Central memory CD8-positive, alpha-beta T cell (primary cell): Measurements from ENCODE around the gene MBNL2.
"Not testable (repeated sequence)": the region's sequence is repeated elsewhere in the genome, so short reads cannot be mapped to it uniquely, and the experiment has no call there.

Experiments
- ATAC-seq: fragments of 150-1000 bp; cut with Tn5 transposase; replicated peaks from 2 replicates; pipeline ENCODE4 v1.10.0; 2022; ENCODE audit warnings: mild to moderate bottlenecking, moderate FRiP score, moderate number of reproducible peaks; ENCODE audit not compliant: poor library complexity, severe bottlenecking; ENCODE audit errors: extremely low read depth
- DNase-seq, 2 donors: peaks; one replicate each; pipeline ENCODE4 v3.0.0; 2021; ENCODE audit warnings: low spot score in 2 of 2
- H3K27ac Mint-ChIP-seq: one replicate; pipeline ENCODE4 v1.8.0; 2022; ENCODE audit warnings: low read depth, mild to moderate bottlenecking, moderate library complexity, mixed read lengths
- H3K27me3 Mint-ChIP-seq: one replicate; pipeline ENCODE4 v1.8.0; 2022; ENCODE audit warnings: mixed read lengths
- H3K36me3 Mint-ChIP-seq: one replicate; pipeline ENCODE4 v1.8.0; 2022; ENCODE audit warnings: mild to moderate bottlenecking, moderate library complexity, mixed read lengths; ENCODE audit not compliant: insufficient read depth
- H3K4me1 Mint-ChIP-seq: one replicate; pipeline ENCODE4 v1.8.0; 2022; ENCODE audit warnings: mixed read lengths
- H3K4me3 Mint-ChIP-seq: one replicate; pipeline ENCODE4 v1.8.0; 2022; ENCODE audit warnings: mild to moderate bottlenecking, moderate library complexity, mixed read lengths
- H3K9me3 Mint-ChIP-seq: one replicate; pipeline ENCODE4 v1.8.0; 2022; ENCODE audit warnings: mixed read lengths

MBNL2 gene

DNA sequence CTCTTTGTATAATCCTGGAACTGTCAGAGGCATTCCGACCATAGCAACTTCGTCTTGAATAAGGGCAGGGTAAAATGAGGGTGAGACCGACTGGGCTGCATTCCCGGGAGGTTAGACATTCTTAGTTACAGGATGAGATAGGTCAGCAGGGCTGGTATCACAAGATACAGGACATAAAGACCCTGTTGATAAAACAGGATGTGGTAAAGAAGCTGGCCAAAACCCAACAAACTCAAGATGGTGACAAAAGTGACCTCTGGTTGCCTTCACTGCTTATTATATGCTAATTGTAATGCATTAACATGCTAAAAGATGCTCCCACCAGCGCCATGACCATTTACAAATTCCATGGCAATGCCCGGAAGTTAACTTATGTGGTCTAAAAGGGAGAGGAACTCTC, 27.7 kb upstream of the MBNL2 start:
- Mint-ChIP-seq H3K4me3 (no peak overlapping the region), H3K9me3 (peaks cover 6% of the 10 kb centered on the region), H3K27me3 (peaks cover 18% of the 10 kb centered on the region), H3K36me3 (no peaks in the 10 kb centered on the region), H3K4me1 (no peaks in the 10 kb centered on the region), H3K27ac (no peak overlapping the region)
- no peak for ATAC-seq
- no peak for DNase-seq

DNA sequence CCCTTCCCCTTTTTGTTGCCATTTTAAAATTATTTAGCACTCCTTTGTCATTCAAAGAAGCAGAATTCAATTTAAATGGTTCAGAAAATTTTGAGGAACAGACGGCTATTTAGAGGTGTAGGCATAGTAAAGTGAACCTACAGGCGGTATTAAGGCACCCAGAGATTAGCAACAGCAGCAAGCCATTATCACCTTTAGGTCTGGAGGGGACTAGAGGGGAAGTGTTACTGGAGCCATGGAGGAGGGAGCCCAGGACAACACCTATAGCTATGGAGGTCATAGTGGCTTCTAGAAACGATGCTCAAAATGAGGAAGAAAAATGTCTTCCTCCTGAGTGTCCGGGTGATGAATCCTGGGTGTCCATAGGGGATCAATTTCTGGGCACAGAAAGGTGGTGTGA, 25.8 kb upstream of the MBNL2 start:
- no peaks in the 10 kb centered on the region for H3K4me1 Mint-ChIP-seq
- no peak overlapping the region for H3K27ac Mint-ChIP-seq
- ATAC-seq (no peak), DNase-seq (no peak)
- H3K36me3 Mint-ChIP-seq: no peaks in the 10 kb centered on the region
- no peak overlapping the region for H3K4me3 Mint-ChIP-seq
- peaks cover 12% of the 10 kb centered on the region for H3K27me3 Mint-ChIP-seq
- peaks cover 6% of the 10 kb centered on the region for H3K9me3 Mint-ChIP-seq

DNA sequence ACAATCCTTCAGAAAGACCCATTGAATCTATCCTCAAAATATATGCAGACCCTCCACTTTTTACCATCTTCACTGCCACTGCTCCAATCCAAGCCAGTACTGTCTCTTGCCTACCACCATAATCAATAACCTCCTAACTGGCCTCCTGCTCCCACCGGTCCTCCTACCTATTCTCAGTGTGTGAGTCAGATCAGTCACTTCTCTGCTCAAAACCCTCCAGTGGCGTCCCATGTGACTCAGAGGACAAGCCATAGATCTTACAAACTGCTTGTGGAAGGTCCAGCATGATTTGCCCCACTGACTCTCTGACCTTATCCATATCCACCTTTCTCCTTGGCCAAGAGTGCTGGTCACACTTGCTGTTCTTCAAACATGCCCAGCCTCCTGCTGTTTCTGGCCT, 23.4 kb upstream of the MBNL2 start:
- ATAC-seq (no peak), DNase-seq (no peak)
- H3K36me3 Mint-ChIP-seq: no peaks in the 10 kb centered on the region
- no peaks in the 10 kb centered on the region for H3K4me1 Mint-ChIP-seq
- no peak overlapping the region for H3K27ac Mint-ChIP-seq
- peaks cover 18% of the 10 kb centered on the region for H3K27me3 Mint-ChIP-seq
- H3K9me3 Mint-ChIP-seq: peaks cover 6% of the 10 kb centered on the region
- H3K4me3 Mint-ChIP-seq: no peak overlapping the region

DNA sequence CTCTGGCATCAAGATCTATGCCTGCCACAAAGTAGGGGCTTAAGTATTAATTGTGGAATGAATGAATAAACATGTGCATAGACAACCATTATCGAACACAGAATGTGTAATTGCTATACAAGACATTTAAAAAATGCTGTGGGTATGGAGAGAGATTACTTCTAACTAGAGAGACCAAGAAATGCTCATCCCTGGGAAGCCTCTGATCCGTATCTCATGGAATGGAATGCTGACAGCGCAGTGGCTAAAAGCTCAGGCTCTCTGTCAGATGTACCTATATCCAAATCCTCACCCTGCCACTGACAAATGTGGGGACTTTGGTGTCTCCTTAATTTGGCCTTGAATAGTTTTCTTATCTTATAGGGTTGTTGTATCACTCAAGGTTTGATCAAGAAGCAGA, 22.7 kb upstream of the MBNL2 start:
- peaks cover 18% of the 10 kb centered on the region for H3K27me3 Mint-ChIP-seq

DNA sequence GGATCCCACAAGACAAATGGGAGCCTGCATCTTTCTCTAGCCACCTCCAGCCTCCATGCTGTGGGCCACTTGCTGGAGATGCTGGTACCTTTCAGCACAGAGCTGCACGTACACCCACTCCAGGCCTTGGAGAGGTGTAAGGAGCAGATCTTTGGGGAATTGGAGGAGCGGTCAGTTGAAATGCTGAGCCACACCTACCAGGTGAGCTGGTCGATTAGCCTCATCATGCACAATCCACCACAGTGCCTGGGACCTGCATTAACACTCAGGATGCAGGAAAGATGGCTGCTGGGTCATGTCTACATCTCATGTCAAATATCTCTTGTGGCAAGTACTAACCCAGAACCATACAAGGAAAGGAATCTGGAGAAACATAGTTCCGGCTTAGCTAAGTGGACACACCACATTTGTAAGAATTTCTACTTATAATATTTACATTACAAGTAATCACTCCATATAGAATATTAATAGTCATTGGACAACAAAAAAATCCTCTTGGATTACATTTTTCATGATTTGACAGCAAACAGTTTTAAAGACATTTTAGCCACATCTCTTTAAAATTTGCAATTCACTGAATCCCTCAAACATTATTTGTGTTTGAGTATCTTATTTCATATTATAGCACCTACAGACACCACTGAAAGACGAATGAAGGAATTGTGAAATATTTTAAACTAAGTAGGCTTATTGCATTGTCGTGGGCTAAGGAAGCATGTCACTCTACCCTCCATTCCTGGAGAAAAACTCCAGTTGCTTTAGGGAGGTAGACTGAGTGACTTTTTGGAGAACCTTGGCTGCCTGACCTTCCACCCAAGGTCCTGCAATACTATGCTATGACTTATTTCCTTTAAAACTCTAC, 21.8 kb upstream of the MBNL2 start:
- Mint-ChIP-seq H3K27ac (no peak overlapping the region), H3K4me3 (no peak overlapping the region), H3K9me3 (peaks cover 6% of the 10 kb centered on the region), H3K4me1 (no peaks in the 10 kb centered on the region), H3K36me3 (no peaks in the 10 kb centered on the region), H3K27me3 (peaks cover 18% of the 10 kb centered on the region)
- ATAC-seq: no peak
- DNase-seq: no peak

More for the DNA sequence above, 22.7 kb upstream of the MBNL2 start:
- ATAC-seq: no peak
- no peak overlapping the region for H3K27ac Mint-ChIP-seq
- no peak overlapping the region for H3K4me3 Mint-ChIP-seq
- H3K36me3 Mint-ChIP-seq: no peaks in the 10 kb centered on the region
- H3K4me1 Mint-ChIP-seq: no peaks in the 10 kb centered on the region
- H3K9me3 Mint-ChIP-seq: peaks cover 6% of the 10 kb centered on the region
- DNase-seq: no peak

DNA sequence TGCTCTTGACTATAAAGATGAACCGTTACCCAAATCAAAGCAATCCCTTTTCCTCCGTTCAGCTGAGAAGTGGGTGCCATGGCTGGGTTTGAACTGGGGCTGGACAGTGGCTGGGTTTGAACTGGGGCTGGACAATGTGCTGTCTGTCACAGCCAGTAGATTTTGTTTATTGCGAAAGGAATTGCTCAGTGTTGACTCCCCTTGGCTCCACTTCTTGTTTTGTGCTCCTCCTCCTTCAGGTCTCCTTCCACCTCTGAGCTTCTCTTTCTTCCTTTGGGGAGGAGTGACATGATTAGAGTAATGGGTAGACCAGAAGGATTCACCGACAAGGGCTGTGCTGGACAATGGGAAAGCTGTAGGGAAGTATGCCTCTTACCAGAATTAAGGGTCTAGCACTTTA, 19.4 kb upstream of the MBNL2 start:
- Mint-ChIP-seq H3K9me3 (peaks cover 6% of the 10 kb centered on the region), H3K4me3 (no peak overlapping the region), H3K27me3 (peaks cover 18% of the 10 kb centered on the region), H3K27ac (no peak overlapping the region), H3K4me1 (peaks cover 5% of the 10 kb centered on the region), H3K36me3 (no peaks in the 10 kb centered on the region)
- DNase-seq (no peak), ATAC-seq (no peak)

DNA sequence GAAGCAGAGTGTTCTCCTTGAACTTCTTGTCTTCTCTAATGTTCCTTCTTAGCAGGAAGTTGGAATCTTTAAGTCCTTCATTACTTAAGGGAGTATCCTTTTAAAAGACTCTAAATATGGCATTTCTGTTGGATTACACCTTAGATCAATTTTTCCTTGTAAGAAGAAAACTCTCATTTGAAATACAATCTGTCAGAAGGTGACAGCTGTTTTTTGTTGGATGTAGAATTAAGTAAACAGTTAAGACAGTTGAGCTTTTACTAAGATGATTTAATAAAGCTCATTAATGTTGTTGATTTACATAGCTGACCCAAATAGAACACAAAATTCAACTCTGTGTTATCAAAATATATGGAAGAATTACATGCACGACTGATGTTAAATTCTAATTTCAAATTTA, 16.7 kb upstream of the MBNL2 start:
- ATAC-seq: no peak
- no peaks in the 10 kb centered on the region for H3K9me3 Mint-ChIP-seq

DNA sequence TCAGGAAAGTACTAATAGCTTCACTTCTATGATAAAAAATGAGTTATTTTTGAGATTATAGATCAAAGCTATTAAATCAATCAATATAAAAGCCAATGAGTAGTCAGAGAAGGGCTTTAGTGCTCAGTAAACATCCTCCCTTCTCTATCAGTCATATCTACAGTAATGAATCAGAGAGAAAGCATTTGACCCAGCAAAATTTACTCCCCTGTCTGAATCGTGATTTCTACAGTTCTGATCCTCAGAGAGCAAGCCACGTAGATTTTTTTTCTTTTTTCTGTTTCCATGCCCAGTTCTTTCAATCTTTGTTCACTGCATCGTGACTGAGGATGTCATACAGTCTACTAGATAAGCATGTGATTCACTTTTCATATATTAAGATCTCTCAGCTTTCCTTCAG, 16.2 kb upstream of the MBNL2 start:
- Mint-ChIP-seq H3K9me3 (no peaks in the 10 kb centered on the region), H3K4me3 (no peak overlapping the region), H3K36me3 (no peaks in the 10 kb centered on the region), H3K4me1 (peaks cover 11% of the 10 kb centered on the region), H3K27ac (no peak overlapping the region), H3K27me3 (peaks cover 7% of the 10 kb centered on the region)
- ATAC-seq: no peak
- DNase-seq: no peak

More for the DNA sequence above, 16.7 kb upstream of the MBNL2 start:
- Mint-ChIP-seq H3K4me3 (no peak overlapping the region), H3K27ac (no peak overlapping the region), H3K36me3 (no peaks in the 10 kb centered on the region), H3K4me1 (peaks cover 6% of the 10 kb centered on the region), H3K27me3 (peaks cover 7% of the 10 kb centered on the region)
- no peak for DNase-seq

DNA sequence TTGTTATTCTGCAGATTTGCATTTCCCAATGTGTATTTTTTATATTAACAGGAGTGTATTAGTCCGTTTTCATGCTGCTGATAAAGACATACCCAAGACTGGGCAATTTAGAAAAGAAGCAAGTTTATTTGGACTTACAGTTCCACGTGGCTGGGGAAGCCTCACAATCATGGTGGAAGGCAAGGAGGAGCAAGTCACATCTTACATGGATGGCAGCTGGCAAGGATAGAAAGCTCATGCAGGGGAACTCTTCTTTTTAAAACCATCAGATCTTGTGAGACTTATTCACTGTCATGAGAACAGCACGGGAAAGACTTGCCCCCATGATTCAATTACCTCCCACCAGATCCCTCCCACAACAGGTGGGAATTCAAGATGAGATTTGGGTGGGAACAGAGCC, 14.9 kb upstream of the MBNL2 start:
- H3K4me1 Mint-ChIP-seq: peaks cover 17% of the 10 kb centered on the region
- not testable (repeated sequence) for ATAC-seq, H3K4me3 Mint-ChIP-seq, H3K27me3 Mint-ChIP-seq, H3K27ac Mint-ChIP-seq, H3K36me3 Mint-ChIP-seq, DNase-seq, H3K9me3 Mint-ChIP-seq

DNA sequence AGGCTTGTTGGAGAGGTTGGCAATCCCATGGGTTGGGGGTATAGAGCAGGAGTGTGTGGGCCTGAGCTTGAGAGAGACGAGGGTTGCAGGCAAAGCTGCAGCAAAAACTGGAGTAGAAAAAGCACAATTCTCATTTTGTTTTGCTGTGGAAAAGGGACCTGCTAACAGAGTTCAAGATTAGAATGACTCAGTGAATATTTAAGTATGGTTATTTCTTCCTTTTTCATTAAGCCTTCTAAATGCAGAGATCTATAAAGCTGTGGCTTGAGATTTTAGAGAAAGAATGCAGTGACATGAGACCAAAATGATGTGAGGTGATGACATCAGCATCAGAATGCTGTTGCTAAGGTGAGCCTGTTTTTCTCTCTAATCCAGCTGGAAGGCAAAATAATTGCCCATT, 10.8 kb upstream of the MBNL2 start:
- Mint-ChIP-seq H3K4me1 (peaks cover 12% of the 10 kb centered on the region), H3K36me3 (no peaks in the 10 kb centered on the region), H3K4me3 (no peak overlapping the region), H3K27me3 (no peaks in the 10 kb centered on the region), H3K27ac (no peak overlapping the region), H3K9me3 (no peaks in the 10 kb centered on the region)
- ATAC-seq (no peak), DNase-seq (no peak)

DNA sequence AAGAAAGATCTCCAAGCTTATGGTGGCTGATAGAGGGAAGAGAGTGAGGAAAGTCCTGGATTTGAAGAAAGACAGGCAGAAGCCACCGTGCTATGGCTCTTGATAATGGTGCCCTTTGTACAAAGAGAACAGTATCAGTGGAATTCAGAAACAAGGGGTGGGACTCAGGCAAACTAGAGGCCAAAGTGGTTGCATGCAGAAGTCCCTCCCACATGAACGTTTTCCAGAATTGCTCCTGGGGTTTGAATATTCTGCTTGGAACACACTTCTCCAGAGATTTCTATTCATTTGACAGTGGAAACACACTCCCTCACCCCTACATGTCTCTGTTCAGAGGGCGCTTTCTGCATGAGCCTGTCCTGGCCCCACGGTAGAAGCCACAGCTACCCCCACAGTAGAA, 10.1 kb upstream of the MBNL2 start:
- H3K4me1 Mint-ChIP-seq: peaks cover 11% of the 10 kb centered on the region
- H3K27ac Mint-ChIP-seq: no peak overlapping the region
- no peaks in the 10 kb centered on the region for H3K9me3 Mint-ChIP-seq
- no peak for ATAC-seq
- no peaks in the 10 kb centered on the region for H3K27me3 Mint-ChIP-seq
- no peak for DNase-seq
- H3K4me3 Mint-ChIP-seq: no peak overlapping the region
- H3K36me3 Mint-ChIP-seq: no peaks in the 10 kb centered on the region

DNA sequence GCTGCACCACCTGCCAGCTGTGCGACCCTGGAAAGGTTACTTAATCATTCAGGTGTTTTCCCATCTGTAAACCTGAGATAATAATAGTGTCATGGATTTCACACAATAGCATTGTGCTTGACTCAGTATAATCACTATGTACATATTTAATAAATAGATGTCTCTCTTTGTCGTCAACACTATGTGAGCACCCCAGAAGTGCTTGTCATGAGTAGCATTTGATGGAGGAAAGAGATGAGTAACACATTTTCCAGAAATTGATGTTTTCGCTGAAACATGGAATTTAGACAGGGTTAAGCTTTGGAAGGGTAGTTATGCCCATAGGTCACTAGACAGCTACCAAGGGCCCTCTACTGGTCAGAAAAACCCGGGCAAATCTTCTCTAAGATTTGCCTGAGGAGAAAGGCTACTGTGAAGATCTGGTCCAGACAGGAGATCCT, 9.5 kb upstream of the MBNL2 start:
- no peak overlapping the region for H3K27ac Mint-ChIP-seq
- H3K36me3 Mint-ChIP-seq: no peaks in the 10 kb centered on the region
- no peak overlapping the region for H3K4me3 Mint-ChIP-seq
- no peaks in the 10 kb centered on the region for H3K9me3 Mint-ChIP-seq
- DNase-seq (no peak), ATAC-seq (no peak)
- no peaks in the 10 kb centered on the region for H3K27me3 Mint-ChIP-seq
- peaks cover 11% of the 10 kb centered on the region for H3K4me1 Mint-ChIP-seq

DNA sequence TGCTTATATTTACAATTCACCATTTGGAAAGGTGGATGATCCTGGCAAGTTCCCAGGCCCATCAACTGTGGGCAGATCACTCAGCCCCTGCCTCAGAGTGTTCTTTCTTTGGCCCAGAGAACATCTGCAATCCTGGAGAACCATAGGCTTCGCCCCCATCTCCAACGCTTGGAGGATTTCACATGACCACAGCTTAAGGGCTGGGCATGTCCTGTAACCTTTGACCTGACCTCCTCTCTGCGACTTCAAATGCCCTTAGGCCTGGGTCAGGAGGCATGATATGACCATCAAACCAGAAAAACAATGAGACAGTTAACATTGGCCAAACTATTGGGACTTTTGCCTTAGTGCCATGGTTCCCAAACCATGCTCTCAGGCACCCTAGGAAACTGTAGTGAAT, 7.2 kb upstream of the MBNL2 start:
- H3K27me3 Mint-ChIP-seq: no peaks in the 10 kb centered on the region
- H3K27ac Mint-ChIP-seq: no peak overlapping the region
- no peaks in the 10 kb centered on the region for H3K36me3 Mint-ChIP-seq
- no peak for ATAC-seq
- H3K9me3 Mint-ChIP-seq: no peaks in the 10 kb centered on the region
- no peak overlapping the region for H3K4me3 Mint-ChIP-seq
- no peak for DNase-seq
- H3K4me1 Mint-ChIP-seq: peaks cover 11% of the 10 kb centered on the region
